ELR (cell line): ENCODE data around the gene FAM81A.
"Not testable (repeated sequence)": the region's sequence is repeated elsewhere in the genome, so short reads cannot be mapped to it uniquely, and the experiment has no call there.

Source experiments
- DNase-seq: peaks from one replicate; pipeline ENCODE4 v3.0.0-alpha.2; 2015; ENCODE audit warnings: low read depth

Gene FAM81A

GRCh38 chr15:59428898-59429297 lies 9.1 kb upstream of the FAM81A start:
- not testable (repeated sequence) for DNase-seq

GRCh38 chr15:59432389-59432788 lies 5.6 kb upstream of the FAM81A start:
- DNase-seq = no peak

- no peak for DNase-seq
Measured at GRCh38 chr15:59434481-59434880, 3.5 kb upstream of the FAM81A start.

GRCh38 chr15:59436774-59437141 lies 1.2 kb upstream of the FAM81A start:
- DNase-seq = peak; percentile 1

GRCh38 chr15:59437142-59437816 lies 707 bp upstream of the FAM81A start:
- DNase-seq = no peak

- no peak for DNase-seq
Measured at GRCh38 chr15:59438625-59439290, 772 bp downstream of the FAM81A start.

GRCh38 chr15:59439576-59439975 lies 1.6 kb downstream of the FAM81A start:
- DNase-seq = no peak

- DNase-seq = no peak
Measured at GRCh38 chr15:59443341-59444072, 5.5 kb downstream of the FAM81A start.

GRCh38 chr15:59444081-59444835 lies 6.3 kb downstream of the FAM81A start:
- no peak for DNase-seq

GRCh38 chr15:59444980-59445545 lies 7.1 kb downstream of the FAM81A start:
- DNase-seq = no peak

- DNase-seq = no peak
Measured at GRCh38 chr15:59446232-59446957, 8.4 kb downstream of the FAM81A start.

- no peak for DNase-seq
Measured at GRCh38 chr15:59447367-59447766, 9.4 kb downstream of the FAM81A start.

GRCh38 chr15:59448871-59449270 lies 10.9 kb downstream of the FAM81A start:
- DNase-seq = no peak

- no peak for DNase-seq
Measured at GRCh38 chr15:59453474-59454215, 15.7 kb downstream of the FAM81A start.

GRCh38 chr15:59456114-59456513 lies 18.1 kb downstream of the FAM81A start:
- DNase-seq = no peak

GRCh38 chr15:59457103-59457502 lies 19.1 kb downstream of the FAM81A start:
- peak; percentile 19 for DNase-seq

GRCh38 chr15:59461521-59461920 lies 23.5 kb downstream of the FAM81A start:
- no peak for DNase-seq

- DNase-seq = no peak
Measured at GRCh38 chr15:59473226-59473625, 35.2 kb downstream of the FAM81A start.

GRCh38 chr15:59475161-59475560 lies 37.2 kb downstream of the FAM81A start:
- DNase-seq = not testable (repeated sequence)

- DNase-seq = no peak
Measured at GRCh38 chr15:59484399-59484798, 46.4 kb downstream of the FAM81A start.

- no peak for DNase-seq
Measured at GRCh38 chr15:59485036-59485435, 47.0 kb downstream of the FAM81A start.
